ENCODE results near the gene P3H4.

Gene P3H4

DNA sequence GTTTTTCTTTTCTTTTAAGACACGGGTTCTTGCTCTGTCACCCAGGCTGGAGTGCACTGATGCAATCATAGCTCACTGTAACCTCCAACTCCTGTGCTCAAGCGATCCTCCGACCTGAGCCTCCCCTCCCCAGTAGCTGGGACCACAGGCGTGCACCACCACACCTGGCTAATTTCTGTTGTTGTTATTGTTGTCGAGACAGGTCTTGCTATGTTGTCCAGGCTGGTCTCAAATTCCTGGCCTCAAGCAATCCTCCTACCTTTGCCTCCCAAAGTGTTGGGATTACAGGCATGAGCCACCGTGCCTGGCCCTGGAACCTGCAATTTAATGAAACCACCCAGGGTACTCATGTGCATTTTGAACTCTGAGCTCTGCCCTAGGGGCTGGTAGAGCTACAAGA is 49.4 kb downstream of the P3H4 start:
- no peak overlapping the region for H3K27ac ChIP-seq
- TF ChIP-seq, protein P1, sequence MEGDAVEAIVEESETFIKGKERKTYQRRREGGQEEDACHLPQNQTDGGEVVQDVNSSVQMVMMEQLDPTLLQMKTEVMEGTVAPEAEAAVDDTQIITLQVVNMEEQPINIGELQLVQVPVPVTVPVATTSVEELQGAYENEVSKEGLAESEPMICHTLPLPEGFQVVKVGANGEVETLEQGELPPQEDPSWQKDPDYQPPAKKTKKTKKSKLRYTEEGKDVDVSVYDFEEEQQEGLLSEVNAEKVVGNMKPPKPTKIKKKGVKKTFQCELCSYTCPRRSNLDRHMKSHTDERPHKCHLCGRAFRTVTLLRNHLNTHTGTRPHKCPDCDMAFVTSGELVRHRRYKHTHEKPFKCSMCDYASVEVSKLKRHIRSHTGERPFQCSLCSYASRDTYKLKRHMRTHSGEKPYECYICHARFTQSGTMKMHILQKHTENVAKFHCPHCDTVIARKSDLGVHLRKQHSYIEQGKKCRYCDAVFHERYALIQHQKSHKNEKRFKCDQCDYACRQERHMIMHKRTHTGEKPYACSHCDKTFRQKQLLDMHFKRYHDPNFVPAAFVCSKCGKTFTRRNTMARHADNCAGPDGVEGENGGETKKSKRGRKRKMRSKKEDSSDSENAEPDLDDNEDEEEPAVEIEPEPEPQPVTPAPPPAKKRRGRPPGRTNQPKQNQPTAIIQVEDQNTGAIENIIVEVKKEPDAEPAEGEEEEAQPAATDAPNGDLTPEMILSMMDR (IDR thresholded peaks at IDR 0.05) = no peak
- no peak for TF ChIP-seq ZFX (IDR thresholded peaks at IDR 0.05; ENCODE audit: borderline replicate concordance)

DNA sequence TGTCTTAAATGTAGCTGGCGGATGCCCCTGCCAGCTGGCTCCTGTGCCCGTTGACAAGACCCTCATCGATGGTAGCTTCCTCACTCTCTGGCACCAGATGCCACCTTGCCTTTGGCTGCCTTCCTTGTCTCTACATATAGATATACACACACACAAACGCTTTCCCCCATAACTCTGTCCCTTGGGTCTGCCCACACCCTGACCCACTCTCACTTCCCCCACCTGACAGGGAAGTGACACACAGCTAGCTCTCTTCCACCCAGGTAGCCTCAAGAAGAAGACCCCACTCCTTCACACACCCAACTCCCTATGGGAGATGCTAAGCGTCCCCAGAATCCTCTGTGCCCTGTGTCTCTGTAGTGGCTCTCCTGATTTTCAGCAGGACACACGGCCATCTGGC is 50.9 kb downstream of the P3H4 start:
- H3K27ac ChIP-seq = no peak overlapping the region
- TF ChIP-seq ZFX (IDR thresholded peaks at IDR 0.05; ENCODE audit: borderline replicate concordance) = no peak
- TF ChIP-seq, protein P1 (IDR thresholded peaks at IDR 0.05) = no peak

DNA sequence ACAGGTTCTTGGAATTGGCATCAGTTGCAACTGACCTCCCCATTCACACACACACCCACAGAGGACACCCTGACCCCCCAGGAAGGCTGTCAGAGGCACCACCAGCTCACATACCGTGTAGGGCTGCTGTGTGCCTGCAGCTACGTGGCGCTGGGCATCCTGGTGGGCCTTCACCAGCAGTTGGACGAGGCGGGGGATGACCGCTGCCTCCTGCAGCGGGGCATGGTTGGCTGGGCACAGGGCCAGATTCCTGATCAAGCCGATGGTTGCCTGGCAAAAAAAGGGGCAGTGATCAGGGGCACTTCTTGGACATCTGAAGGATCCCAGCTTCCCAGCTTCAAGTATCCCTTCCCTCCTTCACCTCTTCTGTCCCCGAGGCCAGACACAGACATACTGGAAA is 53.1 kb downstream of the P3H4 start:
- H3K27ac ChIP-seq = no peak overlapping the region
- TF ChIP-seq, protein P1 (IDR thresholded peaks at IDR 0.05) = no peak

DNA sequence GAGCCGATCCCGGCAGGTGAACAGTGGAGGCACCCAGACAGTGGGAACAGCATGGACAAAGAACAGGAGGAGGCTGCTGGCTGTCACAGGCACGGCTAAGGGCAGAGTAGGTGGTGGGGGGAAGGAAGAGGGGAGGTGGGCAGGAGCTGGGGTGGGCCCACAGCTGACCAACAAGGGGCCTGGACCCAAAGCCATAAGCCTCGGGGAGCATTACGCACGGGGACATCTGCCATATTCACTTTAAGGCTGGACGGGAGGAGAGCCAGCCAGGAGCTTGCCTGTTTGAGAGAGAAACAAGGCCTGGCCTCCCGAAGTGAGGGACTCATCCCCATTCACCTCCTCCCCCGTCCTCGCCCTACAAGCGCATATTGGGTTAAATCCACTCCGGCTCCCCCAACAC is 57.7 kb downstream of the P3H4 start:
- TF ChIP-seq ZFX (IDR thresholded peaks at IDR 0.05; ENCODE audit: borderline replicate concordance) = no peak
- TF ChIP-seq, protein P1 (IDR thresholded peaks at IDR 0.05) = no peak
- H3K27ac ChIP-seq = no peak overlapping the region
